Natural killer cell (primary cell): ENCODE data around the gene SLC35F3. TPM values are rescaled to one million over a fixed set of nuclear protein-coding genes. Genes with fewer than 3 reads are reported as not detected.

Experiments
- ATAC-seq, 3 donors: fragments of 150-1000 bp in 2 of 3; fragments of 200-7000 bp in 1 of 3; cut with Tn5 transposase; 1 replicate in 1 of 3; 2 replicates in 2 of 3; pipeline ENCODE4 v1.10.0; 2021; ENCODE audit warnings: mild to moderate bottlenecking in 2 of 3, moderate library complexity in 2 of 3
- DNase-seq, 2 donors: peaks; one replicate each; pipeline versions ENCODE4 v3.0.0 to v3.0.0-alpha.2; 2013 to 2021; ENCODE audit warnings: mixed read lengths in 1 of 2
- H3K27ac ChIP-seq: one replicate; pipeline ENCODE4 v1.5.1; 2013; ENCODE audit warnings: mild to moderate bottlenecking, low read length
- H3K27me3 ChIP-seq: one replicate; pipeline ENCODE4 v1.6.1; 2013; ENCODE audit warnings: low read length; ENCODE audit not compliant: control insufficient read depth, insufficient read depth
- H3K36me3 ChIP-seq: one replicate; pipeline ENCODE4 v1.6.1; 2013; ENCODE audit warnings: low read length; ENCODE audit not compliant: control insufficient read depth, insufficient read depth
- H3K4me1 ChIP-seq: one replicate; pipeline ENCODE4 v1.6.1; 2013; ENCODE audit warnings: low read length; ENCODE audit not compliant: control insufficient read depth, insufficient read depth
- H3K4me3 ChIP-seq: one replicate; pipeline ENCODE4 v1.5.1; 2013; ENCODE audit warnings: low read length
- H3K9me3 ChIP-seq: one replicate; pipeline ENCODE4 v1.6.1; 2013; ENCODE audit warnings: low read length; ENCODE audit not compliant: control insufficient read depth, insufficient read depth
- H3K27ac Mint-ChIP-seq, 2 donors: one replicate each; pipeline ENCODE4 v1.8.0; 2022; ENCODE audit warnings: mild to moderate bottlenecking in 2 of 2, mixed read lengths in 2 of 2, moderate library complexity in 1 of 2
- H3K27me3 Mint-ChIP-seq, 2 donors: one replicate each; pipeline ENCODE4 v1.8.0; 2022; ENCODE audit warnings: low read depth in 2 of 2, mixed read lengths in 2 of 2
- H3K36me3 Mint-ChIP-seq: one replicate; pipeline ENCODE4 v1.8.0; 2022; ENCODE audit warnings: mixed read lengths
- H3K4me1 Mint-ChIP-seq, 2 donors: one replicate each; pipeline ENCODE4 v1.8.0; 2022; ENCODE audit warnings: mixed read lengths in 2 of 2
- H3K4me3 Mint-ChIP-seq: one replicate; pipeline ENCODE4 v1.8.0; 2022; ENCODE audit warnings: mild to moderate bottlenecking, moderate library complexity, mixed read lengths
- H3K9me3 Mint-ChIP-seq, 2 donors: one replicate each; pipeline ENCODE4 v1.8.0; 2022; ENCODE audit warnings: mixed read lengths in 2 of 2
- CTCF ChIP-seq: fragments of 200-600 bp; IDR thresholded peaks from one replicate; pipeline ENCODE4 v1.8.0; 2022; ENCODE audit warnings: antibody characterized with exemption
- WGBS: methylation state at CpG from one replicate; pipeline ENCODE4 v1.1.7; 2013; ENCODE audit warnings: missing lambda C conversion rate; ENCODE audit not compliant: insufficient coverage; 5-methylcytosine and 5-hydroxymethylcytosine counted together
- intact Hi-C: fragments of 100-400 bp; cut with micrococcal nuclease; formaldehyde crosslinking; loops from one replicate; pipeline ENCODE4 v1.14.2; 2022
- total RNA-seq, 4 donors: library from RNA; stranded (reverse); fragments of 120-200 nt in 1 of 4; gene quantifications; one replicate each; pipeline versions ENCODE4 v1.2.3 to v1.2.4, GENCODE V29; 2013 to 2022

Gene SLC35F3
- total RNA-seq, 3 donors from 2014 or later (not counting 1 experiment from before 2014, with no cell fraction given): not detected

- 79% methylated on average over 6 of the region's 8 CpGs for WGBS
- no peak for ATAC-seq
- peaks cover 17 to 30% of the 10 kb centered on the region in 2 donors for H3K27me3 Mint-ChIP-seq
These were observed 372.8 kb downstream of the SLC35F3 start for GRCh38 chr1:234277161-234277868.

GRCh38 chr1:234279021-234279420 lies 374.5 kb downstream of the SLC35F3 start:
- 87% methylated on average over 1 of the region's 1 CpG for WGBS
- Mint-ChIP-seq H3K27me3 (peaks cover 20 to 25% of the 10 kb centered on the region in 2 donors), H3K27ac (no peak overlapping the region), H3K4me3 (no peak overlapping the region), H3K4me1 (no peaks in the 10 kb centered on the region), H3K36me3 (no peaks in the 10 kb centered on the region), H3K9me3 (no peaks in the 10 kb centered on the region)
- DNase-seq (no peak), ATAC-seq (no peak)
- Histone ChIP-seq H3K36me3 (no peaks in the 10 kb centered on the region), H3K9me3 (no peaks in the 10 kb centered on the region), H3K27me3 (no peaks in the 10 kb centered on the region), H3K27ac (no peak overlapping the region), H3K4me3 (no peak overlapping the region), H3K4me1 (no peaks in the 10 kb centered on the region)
- TF ChIP-seq CTCF: no peak
- intact Hi-C loops: no loop called here

More at GRCh38 chr1:234277161-234277868, 372.8 kb downstream of the SLC35F3 start:
- DNase-seq: no peak
- Histone ChIP-seq H3K4me1 (no peaks in the 10 kb centered on the region), H3K9me3 (no peaks in the 10 kb centered on the region), H3K36me3 (no peaks in the 10 kb centered on the region), H3K27me3 (no peaks in the 10 kb centered on the region), H3K27ac (no peak overlapping the region), H3K4me3 (no peak overlapping the region)
- no peaks in the 10 kb centered on the region for H3K4me1 Mint-ChIP-seq
- no peak for TF ChIP-seq CTCF
- H3K36me3 Mint-ChIP-seq: no peaks in the 10 kb centered on the region
- intact Hi-C loops: no loop called here
- H3K9me3 Mint-ChIP-seq: no peaks in the 10 kb centered on the region
- H3K4me3 Mint-ChIP-seq: no peak overlapping the region
- no peak overlapping the region for H3K27ac Mint-ChIP-seq

- ATAC-seq (no peak), DNase-seq (no peak)
- H3K27ac Mint-ChIP-seq: no peak overlapping the region
- WGBS: 77% methylated on average over 4 of the region's 4 CpGs
- peaks cover 22 to 24% of the 10 kb centered on the region in 2 donors for H3K27me3 Mint-ChIP-seq
- no peaks in the 10 kb centered on the region for H3K27me3 ChIP-seq
- no peaks in the 10 kb centered on the region for H3K9me3 Mint-ChIP-seq
- H3K4me1 Mint-ChIP-seq: no peaks in the 10 kb centered on the region
- no peaks in the 10 kb centered on the region for H3K36me3 ChIP-seq
- TF ChIP-seq CTCF: no peak
- H3K27ac ChIP-seq: no peak overlapping the region
- no peak overlapping the region for H3K4me3 Mint-ChIP-seq
- no peaks in the 10 kb centered on the region for H3K36me3 Mint-ChIP-seq
- H3K4me1 ChIP-seq: no peaks in the 10 kb centered on the region
- intact Hi-C loops: no loop called here
- H3K4me3 ChIP-seq: no peak overlapping the region
- H3K9me3 ChIP-seq: no peaks in the 10 kb centered on the region
These were observed 376.0 kb downstream of the SLC35F3 start for GRCh38 chr1:234280500-234280899.
